ENCODE data around the gene SLIT3. TPM values are rescaled to one million over a fixed set of nuclear protein-coding genes. Genes with fewer than 3 reads are reported as not detected.

SLIT3 gene
- total RNA-seq, 3 donors from 2014 or later (not counting 1 experiment from before 2014, with no cell fraction given): 0.34 to 0.80 TPM; not detected in 1

- Mint-ChIP-seq H3K36me3 (no peaks in the 10 kb centered on the region), H3K9me3 (no peaks in the 10 kb centered on the region), H3K27ac (no peak overlapping the region), H3K27me3 (ENCODE audit: low read depth in 2 of 2) (peaks cover 9 to 29% of the 10 kb centered on the region in 2 donors), H3K4me1 (no peaks in the 10 kb centered on the region), H3K4me3 (no peak overlapping the region)
- Histone ChIP-seq H3K27me3 (ENCODE audit: control insufficient read depth, insufficient read depth, low read length) (no peaks in the 10 kb centered on the region), H3K27ac (ENCODE audit: low read length) (no peak overlapping the region), H3K4me3 (ENCODE audit: low read length) (no peak overlapping the region), H3K4me1 (ENCODE audit: control insufficient read depth, insufficient read depth, low read length) (no peaks in the 10 kb centered on the region), H3K36me3 (ENCODE audit: control insufficient read depth, insufficient read depth, low read length) (no peaks in the 10 kb centered on the region), H3K9me3 (ENCODE audit: control insufficient read depth, insufficient read depth, low read length) (no peaks in the 10 kb centered on the region)
- 62% methylated on average over 1 of the region's 1 CpG for WGBS (ENCODE audit: insufficient coverage)
- TF ChIP-seq CTCF (IDR thresholded peaks at IDR 0.05): no peak
- intact Hi-C loops (cut with micrococcal nuclease): no loop called here
- DNase-seq (no peak), ATAC-seq (no peak)
These were observed 271.2 kb downstream of the SLIT3 start for GRCh38 chr5:169029661-169030274.

- intact Hi-C loops (cut with micrococcal nuclease): no loop called here
- Mint-ChIP-seq H3K36me3 (no peaks in the 10 kb centered on the region), H3K27ac (no peak overlapping the region), H3K9me3 (no peaks in the 10 kb centered on the region), H3K27me3 (ENCODE audit: low read depth in 2 of 2) (peaks cover 11 to 30% of the 10 kb centered on the region in 2 donors), H3K4me3 (no peak overlapping the region), H3K4me1 (no peaks in the 10 kb centered on the region)
- no peaks in the 10 kb centered on the region for H3K4me1 ChIP-seq (ENCODE audit: control insufficient read depth, insufficient read depth, low read length)
- DNase-seq (no peak), ATAC-seq (no peak)
- H3K9me3 ChIP-seq (ENCODE audit: control insufficient read depth, insufficient read depth, low read length): no peaks in the 10 kb centered on the region
- TF ChIP-seq CTCF (IDR thresholded peaks at IDR 0.05): no peak
- no peaks in the 10 kb centered on the region for H3K27me3 ChIP-seq (ENCODE audit: control insufficient read depth, insufficient read depth, low read length)
- no peak overlapping the region for H3K4me3 ChIP-seq (ENCODE audit: low read length)
- H3K36me3 ChIP-seq (ENCODE audit: control insufficient read depth, insufficient read depth, low read length): no peaks in the 10 kb centered on the region
- H3K27ac ChIP-seq (ENCODE audit: low read length): no peak overlapping the region
- 82% methylated on average over 3 of the region's 3 CpGs for whole genome bisulfite sequencing (ENCODE audit: insufficient coverage)
These were observed 271.9 kb downstream of the SLIT3 start for GRCh38 chr5:169029037-169029436.

- Histone ChIP-seq H3K36me3 (ENCODE audit: control insufficient read depth, insufficient read depth, low read length) (no peaks in the 10 kb centered on the region), H3K4me1 (ENCODE audit: control insufficient read depth, insufficient read depth, low read length) (no peaks in the 10 kb centered on the region), H3K27ac (ENCODE audit: low read length) (no peak overlapping the region), H3K9me3 (ENCODE audit: control insufficient read depth, insufficient read depth, low read length) (no peaks in the 10 kb centered on the region), H3K4me3 (ENCODE audit: low read length) (no peak overlapping the region), H3K27me3 (ENCODE audit: control insufficient read depth, insufficient read depth, low read length) (no peaks in the 10 kb centered on the region)
- no peak for TF ChIP-seq CTCF (IDR thresholded peaks at IDR 0.05)
- Mint-ChIP-seq H3K4me1 (no peaks in the 10 kb centered on the region), H3K27me3 (ENCODE audit: low read depth in 2 of 2) (peaks cover 10 to 37% of the 10 kb centered on the region in 2 donors), H3K4me3 (no peak overlapping the region), H3K36me3 (no peaks in the 10 kb centered on the region), H3K9me3 (no peaks in the 10 kb centered on the region), H3K27ac (no peak overlapping the region)
- intact Hi-C loops (cut with micrococcal nuclease): no loop called here
- ATAC-seq: no peak
- no peak for DNase-seq
- WGBS (ENCODE audit: insufficient coverage): 31% methylated on average over 9 of the region's 11 CpGs
These were observed 273.4 kb downstream of the SLIT3 start for GRCh38 chr5:169027501-169028061.

GRCh38 chr5:169025491-169025890 lies 275.4 kb downstream of the SLIT3 start:
- no peak overlapping the region for H3K27ac ChIP-seq (ENCODE audit: low read length)
- H3K4me3 ChIP-seq (ENCODE audit: low read length): no peak overlapping the region
- 89% methylated on average over 1 of the region's 1 CpG for WGBS (ENCODE audit: insufficient coverage)
- no peaks in the 10 kb centered on the region for H3K9me3 Mint-ChIP-seq
- H3K4me1 ChIP-seq (ENCODE audit: control insufficient read depth, insufficient read depth, low read length): no peaks in the 10 kb centered on the region
- intact Hi-C loops (cut with micrococcal nuclease): no loop called here
- no peaks in the 10 kb centered on the region for H3K4me1 Mint-ChIP-seq
- TF ChIP-seq CTCF (IDR thresholded peaks at IDR 0.05): no peak
- no peaks in the 10 kb centered on the region for H3K36me3 Mint-ChIP-seq
- H3K27me3 Mint-ChIP-seq (ENCODE audit: low read depth in 2 of 2): peaks cover 15 to 35% of the 10 kb centered on the region in 2 donors
- DNase-seq (no peak), ATAC-seq (no peak)
- H3K27ac Mint-ChIP-seq: no peak overlapping the region
- no peak overlapping the region for H3K4me3 Mint-ChIP-seq
- H3K36me3 ChIP-seq (ENCODE audit: control insufficient read depth, insufficient read depth, low read length): no peaks in the 10 kb centered on the region
- H3K27me3 ChIP-seq (ENCODE audit: control insufficient read depth, insufficient read depth, low read length): no peaks in the 10 kb centered on the region
- H3K9me3 ChIP-seq (ENCODE audit: control insufficient read depth, insufficient read depth, low read length): no peaks in the 10 kb centered on the region

All from natural killer cell (primary cell).